Raji (cell line): Measurements from ENCODE around the gene SIK3.

Experiments
- POLR2A ChIP-seq: IDR thresholded peaks from 2 replicates; pipeline ENCODE4 v1.6.1; 2011; ENCODE audit warnings: low read depth, low read length, control low read depth; ENCODE audit not compliant: insufficient read depth

The SIK3 gene

GRCh38 chr11:116793772-116794097 lies 304.5 kb downstream of the SIK3 start:
- no peak for TF ChIP-seq POLR2A
